Loucy (cell line): Measurements from ENCODE around the gene BZW2.

Source experiments
- EZH2phosphoT487 ChIP-seq: fragments of 200-600 bp; IDR thresholded peaks from 2 replicates; pipeline ENCODE4 v1.6.1; 2018; ENCODE audit warnings: antibody characterized with exemption, mild to moderate bottlenecking, moderate library complexity, borderline replicate concordance
- TF ChIP-seq, protein P1 (sequence below): fragments of 200-600 bp; sonication (generic); conservative IDR thresholded peaks from 2 replicates; pipeline ENCODE4 v1.5.1; 2014; ENCODE audit warnings: mild to moderate bottlenecking, antibody characterized with exemption, low read length

DNA sequence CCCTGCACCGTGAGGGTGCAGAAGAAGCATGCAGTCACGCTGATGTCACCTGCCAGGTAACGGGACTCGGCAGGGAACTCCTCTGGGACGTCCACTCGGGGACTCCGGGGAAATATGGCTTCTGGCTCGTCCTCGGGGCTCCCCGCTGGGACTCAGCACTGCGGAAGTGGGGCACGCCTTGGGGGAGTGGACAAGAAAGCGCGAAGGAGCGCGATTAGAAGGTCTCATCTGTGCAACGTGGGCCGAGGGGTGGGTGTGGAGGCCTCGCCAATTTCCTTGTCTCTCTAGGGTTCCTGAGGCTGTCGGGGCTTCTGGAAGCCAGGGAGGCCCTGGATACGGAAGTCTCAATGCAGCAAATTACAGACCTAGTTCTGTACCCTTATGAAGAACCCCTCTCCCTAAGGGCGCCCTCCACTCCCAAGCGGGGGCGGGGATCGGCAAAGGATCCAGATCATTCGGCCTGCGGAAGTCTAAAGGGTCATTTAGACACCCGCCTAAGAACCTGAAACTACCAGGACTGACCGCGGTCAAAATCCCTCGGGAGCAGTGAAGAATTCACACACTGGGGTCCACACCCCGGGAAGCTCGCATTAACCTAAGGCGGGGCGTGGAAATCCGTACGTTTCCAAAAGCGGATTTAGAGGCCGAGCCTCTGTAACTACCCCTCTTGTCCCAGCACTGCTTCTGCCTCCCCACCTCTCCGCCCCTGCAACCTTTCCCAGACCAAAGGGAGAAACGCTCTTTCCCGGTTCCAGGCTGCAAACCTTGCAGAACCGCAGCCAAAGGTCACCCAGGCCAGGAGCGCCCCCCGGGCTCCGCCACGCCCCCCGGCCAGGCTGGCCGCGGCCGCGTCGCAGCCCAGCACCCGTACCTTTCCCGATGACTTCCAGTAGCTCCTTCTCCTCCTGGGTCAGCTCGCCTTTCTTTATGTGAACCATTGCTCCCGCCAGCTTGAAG lies 1.1 kb upstream of the BZW2 start:
- TF ChIP-seq EZH2phosphoT487 = no peak
- TF ChIP-seq, protein P1, sequence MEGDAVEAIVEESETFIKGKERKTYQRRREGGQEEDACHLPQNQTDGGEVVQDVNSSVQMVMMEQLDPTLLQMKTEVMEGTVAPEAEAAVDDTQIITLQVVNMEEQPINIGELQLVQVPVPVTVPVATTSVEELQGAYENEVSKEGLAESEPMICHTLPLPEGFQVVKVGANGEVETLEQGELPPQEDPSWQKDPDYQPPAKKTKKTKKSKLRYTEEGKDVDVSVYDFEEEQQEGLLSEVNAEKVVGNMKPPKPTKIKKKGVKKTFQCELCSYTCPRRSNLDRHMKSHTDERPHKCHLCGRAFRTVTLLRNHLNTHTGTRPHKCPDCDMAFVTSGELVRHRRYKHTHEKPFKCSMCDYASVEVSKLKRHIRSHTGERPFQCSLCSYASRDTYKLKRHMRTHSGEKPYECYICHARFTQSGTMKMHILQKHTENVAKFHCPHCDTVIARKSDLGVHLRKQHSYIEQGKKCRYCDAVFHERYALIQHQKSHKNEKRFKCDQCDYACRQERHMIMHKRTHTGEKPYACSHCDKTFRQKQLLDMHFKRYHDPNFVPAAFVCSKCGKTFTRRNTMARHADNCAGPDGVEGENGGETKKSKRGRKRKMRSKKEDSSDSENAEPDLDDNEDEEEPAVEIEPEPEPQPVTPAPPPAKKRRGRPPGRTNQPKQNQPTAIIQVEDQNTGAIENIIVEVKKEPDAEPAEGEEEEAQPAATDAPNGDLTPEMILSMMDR = no peak
